GM12864 (cell line): ENCODE data around the gene MBOAT2.

Source experiments
- DNase-seq: peaks from one replicate; pipeline ENCODE4 v3.0.0-alpha.2; 2011; ENCODE audit warnings: low read depth
- H3K4me3 ChIP-seq: 2 replicates; pipeline ENCODE4 v1.5.1; 2011; ENCODE audit warnings: mild to moderate bottlenecking, low read depth, low read length, control low read depth
- TF ChIP-seq, protein P1 (sequence below): IDR thresholded peaks from 2 replicates; pipeline ENCODE4 v1.5.1; 2011; ENCODE audit warnings: low read depth, mild to moderate bottlenecking, moderate library complexity, low read length, control low read depth, inconsistent platforms; ENCODE audit errors: missing control alignments

The MBOAT2 gene

DNA sequence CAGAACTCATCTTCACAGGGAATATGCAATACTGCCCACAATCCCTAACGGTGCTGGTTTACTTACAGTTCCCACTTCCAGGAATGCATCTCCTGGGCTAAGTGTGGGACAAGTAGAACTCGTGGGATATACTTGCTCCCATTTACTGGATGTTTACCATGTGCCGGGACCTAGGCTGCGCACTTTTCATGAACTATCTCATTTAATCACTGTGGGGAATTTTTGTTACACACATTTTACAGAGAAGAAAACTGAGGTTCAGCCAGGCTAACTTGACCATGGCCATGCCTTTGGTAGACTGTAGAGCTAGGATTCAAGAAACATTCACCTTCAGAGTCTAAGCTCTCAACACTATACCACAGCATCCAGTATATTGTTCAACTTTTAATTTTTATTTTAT is 24.4 kb upstream of the MBOAT2 start:
- no peak for DNase-seq
- TF ChIP-seq, protein P1, sequence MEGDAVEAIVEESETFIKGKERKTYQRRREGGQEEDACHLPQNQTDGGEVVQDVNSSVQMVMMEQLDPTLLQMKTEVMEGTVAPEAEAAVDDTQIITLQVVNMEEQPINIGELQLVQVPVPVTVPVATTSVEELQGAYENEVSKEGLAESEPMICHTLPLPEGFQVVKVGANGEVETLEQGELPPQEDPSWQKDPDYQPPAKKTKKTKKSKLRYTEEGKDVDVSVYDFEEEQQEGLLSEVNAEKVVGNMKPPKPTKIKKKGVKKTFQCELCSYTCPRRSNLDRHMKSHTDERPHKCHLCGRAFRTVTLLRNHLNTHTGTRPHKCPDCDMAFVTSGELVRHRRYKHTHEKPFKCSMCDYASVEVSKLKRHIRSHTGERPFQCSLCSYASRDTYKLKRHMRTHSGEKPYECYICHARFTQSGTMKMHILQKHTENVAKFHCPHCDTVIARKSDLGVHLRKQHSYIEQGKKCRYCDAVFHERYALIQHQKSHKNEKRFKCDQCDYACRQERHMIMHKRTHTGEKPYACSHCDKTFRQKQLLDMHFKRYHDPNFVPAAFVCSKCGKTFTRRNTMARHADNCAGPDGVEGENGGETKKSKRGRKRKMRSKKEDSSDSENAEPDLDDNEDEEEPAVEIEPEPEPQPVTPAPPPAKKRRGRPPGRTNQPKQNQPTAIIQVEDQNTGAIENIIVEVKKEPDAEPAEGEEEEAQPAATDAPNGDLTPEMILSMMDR, result no peak
- H3K4me3 ChIP-seq, result no peak overlapping the region

DNA sequence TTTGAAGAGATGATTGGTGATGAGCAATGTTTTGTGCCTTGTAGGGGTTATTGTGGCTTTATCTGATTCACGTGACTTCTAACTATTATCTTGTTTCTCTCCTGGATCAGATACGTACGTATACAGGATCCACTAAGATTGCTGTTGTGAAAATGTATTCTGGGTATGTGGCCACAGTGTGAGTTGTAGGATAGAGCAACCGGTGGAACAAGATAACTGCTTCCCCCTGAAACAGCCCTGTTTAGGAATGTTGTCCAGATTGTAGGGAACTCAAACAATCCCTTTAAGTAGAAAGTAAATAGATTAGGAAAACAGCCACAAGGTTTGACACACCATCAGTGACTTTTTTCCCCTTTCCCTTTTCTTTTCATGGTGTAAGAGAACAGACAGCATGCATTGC is 22.3 kb upstream of the MBOAT2 start:
- no peak overlapping the region for H3K4me3 ChIP-seq
- DNase-seq, result no peak
- TF ChIP-seq, protein P1, result no peak

DNA sequence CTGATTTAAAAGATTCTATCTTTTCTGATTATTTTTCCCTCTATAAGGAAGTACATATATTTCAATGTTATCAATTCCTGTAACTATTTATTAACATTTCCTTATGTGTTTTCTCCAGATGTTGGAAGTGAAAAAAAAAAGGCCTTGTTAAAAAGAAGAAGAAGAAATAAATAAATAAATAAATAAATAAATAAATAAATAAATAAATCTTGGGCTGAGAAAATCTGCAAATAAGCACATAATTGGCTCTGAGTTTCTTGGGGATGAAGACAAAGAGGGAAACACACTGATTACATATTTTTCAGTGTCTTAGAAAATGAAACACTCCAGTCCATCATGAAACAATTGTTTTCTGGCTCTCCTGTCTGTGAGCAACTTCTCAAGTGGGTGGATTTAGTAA is 21.1 kb upstream of the MBOAT2 start:
- no peak for DNase-seq
- TF ChIP-seq, protein P1, result no peak

DNA sequence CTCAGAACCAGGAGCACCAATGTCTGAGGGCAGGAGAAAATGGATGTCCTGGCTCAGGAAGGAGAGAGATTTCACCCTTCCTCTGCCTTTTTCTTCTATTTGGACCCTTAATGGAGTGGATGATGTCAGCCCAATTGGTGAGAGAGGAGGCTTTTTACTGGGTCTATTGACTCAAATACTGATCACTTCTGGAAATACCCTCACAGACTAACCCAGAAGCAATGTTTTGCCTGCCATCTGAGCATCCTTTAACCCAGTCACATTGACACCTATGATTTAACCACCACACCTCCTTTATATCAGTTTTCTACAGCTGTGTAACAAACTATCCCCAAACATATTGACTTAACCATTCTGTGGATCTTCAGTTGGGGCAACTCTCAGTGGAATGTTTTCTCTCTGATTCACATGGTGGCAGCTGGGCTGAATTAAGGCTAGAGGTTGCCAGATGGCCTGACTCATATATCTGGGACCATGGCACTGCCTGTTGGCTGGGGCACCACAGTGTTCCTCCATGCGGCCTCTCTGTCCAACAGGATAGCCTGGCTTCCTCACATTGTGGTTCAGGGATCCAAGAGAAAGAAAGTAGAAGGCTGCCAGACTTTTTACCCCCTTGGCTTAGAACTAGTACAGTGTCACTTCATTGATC is 18.2 kb upstream of the MBOAT2 start:
- H3K4me3 ChIP-seq, result no peak overlapping the region
- TF ChIP-seq, protein P1, result no peak
- DNase-seq, result no peak

More for the DNA sequence above, 21.1 kb upstream of the MBOAT2 start:
- no peak overlapping the region for H3K4me3 ChIP-seq

DNA sequence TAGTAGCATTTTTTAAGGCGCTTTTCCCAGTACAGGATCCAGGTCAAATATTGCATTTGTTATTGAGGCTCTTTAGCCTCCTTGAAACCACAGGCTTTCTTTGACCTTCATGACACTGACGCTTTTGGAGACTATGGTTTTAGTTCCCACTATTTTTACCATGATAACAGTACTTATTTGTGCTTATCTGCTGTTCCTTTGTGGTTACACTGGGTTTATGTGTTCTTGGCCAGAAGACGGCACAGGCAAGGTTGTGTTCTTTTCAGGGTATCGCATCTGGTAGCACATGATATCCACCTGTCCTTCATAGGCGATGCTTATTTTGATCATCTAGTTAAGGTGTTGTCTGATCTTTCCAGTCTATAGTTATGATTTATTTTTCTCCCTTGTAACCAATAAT is 16.8 kb upstream of the MBOAT2 start:
- no peak for DNase-seq
- H3K4me3 ChIP-seq, result no peak overlapping the region
- TF ChIP-seq, protein P1, result no peak

DNA sequence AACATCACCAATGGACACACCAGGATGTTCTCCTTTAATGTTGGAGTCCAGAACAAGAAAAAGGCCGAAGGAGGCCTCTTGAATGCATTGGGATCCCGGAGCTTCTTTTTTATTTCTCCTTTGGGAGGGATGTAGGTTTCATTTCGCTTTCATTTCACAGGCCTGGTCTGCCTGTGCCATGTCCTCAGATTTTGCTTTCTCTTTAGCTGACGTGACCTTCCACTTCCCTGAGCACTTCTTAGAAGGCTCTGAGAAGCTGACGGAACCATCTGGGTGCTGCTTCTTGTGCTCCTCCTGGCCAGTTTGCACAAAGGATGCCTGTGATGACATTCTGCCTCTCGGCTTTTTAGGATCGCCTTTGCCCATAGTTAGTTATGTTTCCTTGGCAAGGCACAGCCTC is 15.1 kb upstream of the MBOAT2 start:
- TF ChIP-seq, protein P1, result no peak
- no peak for DNase-seq
- no peak overlapping the region for H3K4me3 ChIP-seq

DNA sequence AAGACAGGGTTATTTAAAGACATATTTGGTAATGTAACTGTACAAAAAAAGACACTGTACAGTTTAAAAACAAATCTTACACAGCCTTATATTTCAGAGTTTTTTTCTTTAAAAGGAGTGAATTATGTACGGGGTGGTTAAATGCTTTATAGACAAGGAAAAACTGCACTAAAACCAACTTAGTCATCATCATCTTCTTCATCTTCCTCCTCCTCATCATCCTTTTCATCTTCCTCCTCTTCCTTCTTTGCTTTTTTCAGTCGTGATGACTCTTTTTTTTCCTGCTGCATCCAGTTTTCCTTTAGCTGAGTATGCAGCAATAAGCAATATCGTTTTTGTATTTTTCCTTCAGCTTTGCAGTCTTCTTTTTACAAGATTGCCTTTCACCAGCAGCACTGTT is 14.6 kb upstream of the MBOAT2 start:
- no peak overlapping the region for H3K4me3 ChIP-seq
- no peak for DNase-seq
- TF ChIP-seq, protein P1, result no peak
